NCI-H1105 (cell line): ENCODE data around the gene C3.
"Not testable (repeated sequence)": the region's sequence is repeated elsewhere in the genome, so short reads cannot be mapped to it uniquely, and the experiment has no call there.

Experiments used
- DNase-seq: peaks from one replicate; lab custom pipeline; 2025; lab: John Stamatoyannopoulos, UW

Gene C3

DNA sequence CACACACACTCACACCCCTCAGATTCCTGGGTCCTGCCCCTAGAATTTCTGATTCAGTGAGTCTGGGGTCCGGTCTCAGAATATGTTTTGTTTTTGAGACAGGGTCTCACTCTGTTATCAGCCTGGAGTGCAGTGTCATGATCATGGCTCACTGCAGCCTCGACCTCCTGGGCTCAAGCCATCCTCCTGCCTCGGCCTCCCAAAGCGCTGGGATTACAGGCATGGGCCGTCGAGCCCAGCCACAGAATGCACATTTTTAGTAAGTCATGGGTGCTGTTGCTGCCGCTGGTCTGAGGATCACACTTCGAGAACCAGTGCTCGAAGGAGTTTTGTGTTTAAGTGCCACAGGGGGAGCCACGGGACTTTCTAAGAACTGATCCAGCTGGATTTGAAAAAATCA lies 28.4 kb downstream of the C3 start:
- DNase-seq, result no peak

GRCh38 chr19:6691342-6691741 lies 29.1 kb downstream of the C3 start:
- no peak for DNase-seq

- DNase-seq, result no peak
Observed at GRCh38 chr19:6690160-6690885, 30.1 kb downstream of the C3 start.

DNA sequence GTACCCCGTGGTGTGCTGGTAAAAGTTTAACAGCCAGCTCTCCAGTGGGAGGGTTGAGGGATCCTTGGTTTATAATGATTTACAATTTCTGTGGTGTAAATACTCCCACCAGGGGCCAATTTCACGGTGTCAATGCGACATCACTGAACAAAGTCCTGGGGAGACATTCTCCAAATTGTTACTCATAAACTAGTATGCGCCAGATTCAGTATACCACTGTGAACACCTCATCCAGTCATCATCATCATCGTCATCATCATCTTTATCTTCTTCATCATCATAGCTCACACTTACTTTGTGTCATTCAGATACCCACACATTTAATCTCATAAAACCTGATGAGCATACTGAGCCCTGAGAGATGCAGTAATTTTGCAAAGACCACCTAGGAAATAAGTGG lies 33.3 kb downstream of the C3 start:
- no peak for DNase-seq

DNA sequence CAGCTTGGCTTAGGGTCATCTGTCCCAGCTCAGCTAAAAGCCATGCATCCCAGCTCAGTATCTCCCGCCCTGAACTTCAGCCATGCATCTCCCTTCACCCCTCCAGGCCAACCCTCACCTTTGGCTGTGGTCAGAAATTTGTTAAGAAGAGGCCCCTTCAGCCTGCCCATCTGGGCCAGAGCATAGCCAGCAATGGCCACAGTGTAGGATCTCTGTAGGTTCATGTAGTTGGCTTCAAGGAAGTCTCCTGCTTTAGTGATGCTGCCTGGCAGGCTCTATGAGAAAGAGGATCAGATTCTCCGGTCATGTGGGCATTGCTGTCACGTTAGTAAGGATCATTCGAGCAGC lies 33.8 kb downstream of the C3 start:
- DNase-seq, result no peak

DNA sequence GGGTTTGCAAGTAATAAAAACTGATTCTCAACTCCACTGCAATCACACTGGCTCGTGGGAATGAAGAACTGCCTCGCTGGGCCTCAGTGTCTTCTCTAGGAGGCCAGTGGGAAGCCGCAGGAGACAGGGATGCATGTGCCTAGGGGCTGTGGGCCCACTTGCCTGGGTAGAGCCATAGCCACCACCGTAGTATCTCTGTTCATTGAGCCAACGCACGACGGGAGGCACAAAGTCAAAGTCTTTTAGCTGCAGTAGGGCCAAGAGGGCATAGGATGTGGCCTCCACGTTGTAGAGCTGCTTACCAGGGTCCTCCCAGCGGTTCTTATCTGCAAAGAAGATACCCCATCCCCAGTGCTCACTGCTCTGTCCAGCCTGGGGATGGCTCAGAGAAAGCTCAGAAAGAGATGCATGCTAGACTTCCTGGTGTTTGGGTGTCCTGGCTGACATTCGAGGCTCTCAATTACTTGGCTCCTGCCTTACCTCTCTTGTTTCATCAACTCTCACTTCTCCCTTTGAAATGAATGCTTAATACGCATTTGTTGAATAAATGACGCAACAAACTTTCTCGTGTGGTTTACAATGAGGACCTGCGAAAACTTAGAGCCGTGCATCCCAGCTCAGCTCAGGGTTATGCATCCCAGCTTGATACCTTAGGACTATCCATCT lies 34.4 kb downstream of the C3 start:
- no peak for DNase-seq

GRCh38 chr19:6685482-6685881 lies 35.0 kb downstream of the C3 start:
- no peak for DNase-seq

DNA sequence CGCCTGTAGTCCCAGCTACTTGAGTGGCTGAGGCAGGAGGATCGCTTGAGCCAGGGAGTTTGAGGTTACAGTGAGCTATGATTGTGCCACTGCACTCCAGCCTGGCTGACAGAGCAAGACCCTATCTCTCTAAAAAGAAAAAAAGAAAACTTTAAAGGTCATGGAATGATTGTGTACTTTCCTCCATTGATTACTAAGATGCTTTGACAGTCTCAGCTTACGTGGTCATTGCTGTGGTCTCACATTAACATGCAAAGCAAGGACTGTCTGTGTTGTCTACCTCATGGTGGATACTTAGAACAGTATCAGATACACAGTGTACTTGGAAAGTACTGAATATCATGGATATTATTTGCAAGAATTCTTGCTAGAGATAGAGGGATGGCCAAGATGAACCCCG lies 36.5 kb downstream of the C3 start:
- DNase-seq, result no peak

- DNase-seq, result no peak
Observed at GRCh38 chr19:6682607-6683128, 37.8 kb downstream of the C3 start.

DNA sequence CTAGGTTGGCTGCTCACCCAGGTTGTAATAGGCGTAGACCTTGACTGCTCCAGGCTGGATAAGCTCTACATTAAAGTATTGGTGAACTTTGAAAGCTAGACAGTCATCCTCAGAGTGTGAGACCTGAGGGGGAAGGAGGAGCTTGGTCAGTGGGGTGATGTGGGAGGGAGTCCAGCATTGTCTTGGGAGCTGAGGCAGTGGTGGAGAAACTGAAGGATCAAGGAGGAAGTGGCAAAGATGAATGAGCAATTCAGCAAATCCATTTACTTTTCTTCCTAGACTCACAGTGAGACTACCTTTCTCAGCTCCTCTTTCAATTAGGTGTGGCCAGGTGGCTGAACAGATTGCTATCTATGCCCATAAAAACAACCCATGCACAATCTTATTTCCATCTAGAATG lies 40.3 kb downstream of the C3 start:
- DNase-seq, result no peak

GRCh38 chr19:6679139-6679538 lies 41.3 kb downstream of the C3 start:
- no peak for DNase-seq

DNA sequence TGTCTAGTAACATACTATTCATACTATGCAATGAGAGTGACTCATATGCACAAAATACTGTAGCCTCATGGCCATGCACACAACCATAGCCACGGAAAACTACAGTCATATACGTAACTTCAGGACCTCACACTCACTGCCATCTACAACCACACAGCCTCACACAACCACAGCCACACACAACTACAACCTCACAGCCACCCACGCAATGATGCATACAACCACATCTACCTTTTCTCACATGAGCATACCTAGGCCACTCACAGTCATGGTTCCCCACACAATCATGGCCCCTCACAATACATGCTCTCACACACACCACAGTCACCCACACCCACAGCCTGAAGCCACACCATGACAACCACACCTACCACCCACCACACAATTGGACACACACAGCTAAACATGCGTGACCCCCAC lies 41.8 kb downstream of the C3 start:
- DNase-seq, result no peak

DNA sequence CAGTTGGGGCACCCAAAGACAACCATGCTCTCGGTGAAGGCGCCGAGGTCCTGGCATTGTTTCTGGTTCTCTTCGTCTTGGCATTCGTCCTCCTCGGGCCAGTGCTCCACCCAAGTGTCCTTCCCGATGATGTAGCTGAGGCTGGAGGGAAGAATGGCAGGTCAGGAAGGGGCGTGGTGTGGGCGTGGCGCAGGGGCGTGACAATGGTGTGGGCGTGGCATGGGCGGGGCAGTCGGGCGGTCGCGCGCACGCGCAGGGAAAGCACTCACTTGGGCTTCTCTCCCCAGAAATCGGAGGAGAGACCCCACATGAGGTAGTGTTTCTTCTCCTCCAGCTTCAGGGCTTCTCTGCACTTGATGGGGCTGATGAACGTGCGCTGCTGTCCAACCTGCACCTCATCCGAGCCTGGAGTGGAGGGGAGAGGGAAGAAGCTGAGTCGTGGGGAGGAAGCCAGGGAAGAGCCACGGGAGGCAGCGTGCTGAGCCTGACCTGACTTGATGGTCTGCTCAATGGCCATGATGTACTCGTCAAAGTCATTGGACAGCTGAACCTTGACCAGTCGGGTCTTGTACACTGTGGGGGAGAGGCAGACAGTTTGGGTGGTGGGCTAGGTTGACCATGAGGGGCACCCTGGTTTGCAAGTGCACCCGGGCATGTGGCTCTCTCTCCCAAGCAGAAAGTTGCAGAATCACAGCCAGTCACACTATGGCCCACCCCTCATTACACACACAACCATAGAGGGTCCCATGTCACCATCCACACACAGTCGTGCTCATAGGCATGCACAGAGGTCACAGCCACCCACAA lies 42.4 kb downstream of the C3 start:
- no peak for DNase-seq

DNA sequence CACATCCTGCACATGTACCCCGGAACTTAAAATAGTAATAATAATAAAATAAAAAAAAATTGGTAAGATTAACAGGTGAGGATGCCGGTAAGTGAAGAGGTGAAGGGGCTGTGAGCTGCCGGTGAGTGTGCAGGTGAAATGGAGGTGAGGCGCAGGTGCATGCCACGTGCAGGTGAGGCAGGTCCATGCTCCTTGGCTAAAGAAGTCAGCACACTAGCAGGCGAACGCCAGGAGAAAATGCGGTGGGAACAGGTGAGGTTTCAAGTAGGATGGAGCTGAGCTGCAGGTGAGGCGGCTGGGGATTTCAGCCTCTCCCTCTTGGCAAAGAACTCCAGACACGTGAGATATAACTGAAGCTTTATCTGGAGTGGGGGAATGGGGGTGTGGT lies 43.0 kb downstream of the C3 start:
- DNase-seq, result no peak

- DNase-seq, result no peak
Observed at GRCh38 chr19:6676288-6676687, 44.2 kb downstream of the C3 start.

GRCh38 chr19:6674868-6675305 lies 45.6 kb downstream of the C3 start:
- DNase-seq, result no peak

DNA sequence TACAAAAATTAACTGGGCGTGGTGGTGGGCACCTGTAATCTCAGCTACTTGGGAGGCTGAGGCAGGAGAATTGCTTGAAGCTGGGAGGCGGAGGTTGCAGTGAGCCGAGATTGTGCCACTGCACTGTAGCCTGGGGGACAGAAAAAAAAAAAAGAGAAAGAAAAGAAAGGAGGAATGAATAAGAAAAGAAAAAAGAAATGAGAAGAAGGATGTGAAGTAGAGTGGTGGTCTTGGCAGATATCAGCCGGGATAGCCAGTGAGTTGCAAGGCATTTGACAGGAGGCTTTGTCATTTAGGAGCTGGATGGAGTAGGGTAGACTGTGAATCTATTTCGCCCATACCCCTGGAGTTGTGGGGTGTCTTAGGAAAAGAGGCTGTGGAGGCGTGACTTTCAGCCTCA lies 46.0 kb downstream of the C3 start:
- not testable (repeated sequence) for DNase-seq

GRCh38 chr19:6672693-6673290 lies 47.7 kb downstream of the C3 start:
- DNase-seq, result no peak

DNA sequence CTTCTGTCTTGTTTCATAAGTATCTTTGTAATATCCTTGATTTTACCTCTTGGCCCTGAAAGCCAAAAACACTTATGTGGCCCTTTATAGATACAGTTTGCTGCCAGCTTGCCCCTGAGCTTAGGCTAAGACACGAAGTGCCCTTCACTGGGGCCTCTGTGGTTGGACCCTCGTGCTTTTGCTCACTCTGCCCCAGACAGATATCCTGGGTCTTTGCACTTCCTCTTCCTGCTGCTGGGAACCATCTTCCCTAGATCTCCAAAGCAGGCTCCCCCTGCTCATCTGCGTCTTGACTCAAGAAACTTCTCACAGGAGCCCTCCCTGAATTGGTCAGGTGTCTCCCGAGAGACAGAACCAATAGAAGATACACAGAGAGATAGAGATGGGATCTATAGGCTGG lies 48.5 kb downstream of the C3 start:
- DNase-seq, result no peak

DNA sequence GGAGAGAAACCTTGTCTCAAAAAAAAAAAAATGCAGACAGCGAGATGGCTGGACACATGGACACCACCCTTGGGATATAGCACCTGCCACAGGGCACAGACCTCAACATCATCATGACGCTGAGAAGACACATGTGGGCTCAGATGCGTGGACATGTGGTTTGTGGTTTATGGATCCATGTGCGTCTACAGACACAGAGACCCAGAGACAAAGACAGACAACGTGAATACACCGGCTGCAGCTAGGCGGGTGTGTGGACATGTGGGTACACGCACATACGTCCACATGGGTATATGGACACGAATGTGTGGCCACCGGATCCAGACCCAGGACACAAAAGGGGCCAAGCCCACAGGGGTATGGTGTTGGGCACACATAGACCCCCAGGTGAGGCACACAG lies 51.8 kb downstream of the C3 start:
- no peak for DNase-seq

DNA sequence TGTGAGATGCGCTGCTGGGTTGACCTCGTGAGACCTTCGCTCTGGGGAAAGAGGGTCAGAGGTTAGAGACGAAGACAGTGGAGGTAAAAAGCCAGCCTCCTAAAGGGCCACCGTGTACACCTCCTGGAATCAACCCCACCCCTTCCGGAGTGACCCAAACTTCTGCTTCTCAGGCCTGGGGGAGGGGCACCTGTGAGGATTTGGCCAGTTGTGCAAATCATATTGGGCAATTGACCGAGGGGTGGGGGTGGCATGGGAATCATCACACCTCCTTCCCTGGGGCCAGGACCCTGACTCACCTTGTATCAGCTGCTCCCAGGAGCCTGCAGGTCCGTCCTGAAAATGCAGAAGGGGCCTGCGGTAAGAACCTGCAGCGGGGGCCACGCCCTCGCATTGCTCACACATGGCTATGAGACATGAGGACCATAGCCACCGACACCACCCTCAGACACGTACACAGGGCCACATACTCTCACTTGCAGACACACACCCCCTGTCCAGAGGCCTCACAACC lies 53.3 kb downstream of the C3 start:
- DNase-seq, result no peak

DNA sequence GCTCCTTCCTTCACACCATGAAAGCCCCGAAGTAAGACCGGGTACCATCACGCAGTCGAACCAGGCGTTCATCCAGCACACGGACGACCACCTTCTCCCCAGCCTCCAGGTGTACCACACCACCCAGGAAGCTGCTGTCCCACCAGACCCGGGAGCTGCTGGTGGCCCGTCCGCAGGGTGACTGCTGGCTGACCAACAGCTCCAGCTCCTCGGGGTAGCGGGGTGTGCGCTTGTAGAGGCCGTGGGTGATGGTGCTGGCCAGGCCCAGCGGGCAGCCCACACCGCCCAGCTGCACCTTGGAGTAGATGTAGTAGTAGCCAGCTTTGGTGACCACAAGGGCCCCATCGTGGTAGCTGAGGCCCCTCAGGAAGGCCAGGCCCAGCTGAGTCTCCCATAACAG lies 55.5 kb downstream of the C3 start:
- no peak for DNase-seq
